ENCODE data around the gene NDFIP1.

The NDFIP1 gene

GRCh38 chr5:142197098-142197497, 88.5 kb downstream of the NDFIP1 start:
- CTCF ChIA-PET = interaction anchor here (0.7 to 1.1 kb wide), 2 partner anchors 17 to 21 kb away, joined by 3 read pairs; no protein-coding TSS in a partner anchor
- H3K27ac ChIP-seq (ENCODE audit: insufficient read depth in 1 of 2, low read depth in 1 of 2, low read length in 2 of 2, poor library complexity in 1 of 2, severe bottlenecking in 2 of 2) = no peak overlapping the region
- no peak for DNase-seq
- no peaks in the 10 kb centered on the region for H3K9me3 ChIP-seq (ENCODE audit: control extremely low read depth in 1 of 5, control insufficient read depth in 4 of 5, insufficient read depth in 2 of 5, low read depth in 1 of 5, low read length in 4 of 5)
- 100% methylated on average over 6 of the region's 9 CpGs for WGBS (ENCODE audit: insufficient coverage)
- POLR2A ChIA-PET = no interaction called here
- H3K4me1 ChIP-seq (ENCODE audit: control extremely low read depth in 1 of 4, control insufficient read depth in 4 of 4, insufficient read depth in 4 of 4, low read length in 3 of 4) = no peaks in the 10 kb centered on the region
- H3K4me3 ChIP-seq (ENCODE audit: control insufficient read depth in 1 of 7, extremely low read depth in 1 of 7, insufficient read depth in 4 of 7, low read depth in 2 of 7, low read length in 6 of 7) = no peak overlapping the region
- no peaks in the 10 kb centered on the region for H3K36me3 ChIP-seq (ENCODE audit: control insufficient read depth in 4 of 4, insufficient read depth in 4 of 4, low read length in 3 of 4)
- no peaks in the 10 kb centered on the region for H3K27me3 ChIP-seq (replicated peaks in 2 of 5; ENCODE audit: control insufficient read depth in 4 of 5, insufficient read depth in 5 of 5, low read length in 4 of 5)

DNA sequence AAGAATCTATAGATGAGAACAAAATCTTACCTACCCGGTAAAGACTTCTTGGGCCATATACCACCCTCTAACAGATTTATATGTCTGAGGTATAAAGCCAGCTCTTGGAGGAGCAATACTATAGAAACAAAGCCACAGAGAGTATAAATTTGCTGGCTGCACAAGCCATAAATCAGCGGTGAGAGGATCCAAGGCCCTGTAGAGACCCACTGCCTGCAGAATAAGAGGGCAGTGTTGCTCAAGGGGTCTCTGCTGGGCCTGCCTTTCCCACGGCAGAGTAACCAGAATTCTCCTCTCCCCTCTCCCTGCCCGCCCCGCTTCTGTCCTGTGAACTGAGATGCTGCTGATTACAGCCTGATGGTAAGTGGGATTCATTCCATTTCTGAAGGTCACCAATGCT, 89.2 kb downstream of the NDFIP1 start:
- ChIA-PET CTCF (interaction anchor here (1.1 to 1.5 kb wide), 2 partner anchors 10 to 22 kb away, joined by 3 read pairs; no protein-coding TSS in a partner anchor), POLR2A (no interaction called here)
- Histone ChIP-seq H3K36me3 (ENCODE audit: control insufficient read depth in 4 of 4, insufficient read depth in 4 of 4, low read length in 3 of 4) (no peaks in the 10 kb centered on the region), H3K27ac (ENCODE audit: insufficient read depth in 1 of 2, low read depth in 1 of 2, low read length in 2 of 2, poor library complexity in 1 of 2, severe bottlenecking in 2 of 2) (no peak overlapping the region), H3K4me1 (ENCODE audit: control extremely low read depth in 1 of 4, control insufficient read depth in 4 of 4, insufficient read depth in 4 of 4, low read length in 3 of 4) (no peaks in the 10 kb centered on the region), H3K27me3 (replicated peaks in 2 of 5; ENCODE audit: control insufficient read depth in 4 of 5, insufficient read depth in 5 of 5, low read length in 4 of 5) (peaks cover 0 to 2% (median 0%) of the 10 kb centered on the region in 5 experiments), H3K4me3 (ENCODE audit: control insufficient read depth in 1 of 7, extremely low read depth in 1 of 7, insufficient read depth in 4 of 7, low read depth in 2 of 7, low read length in 6 of 7) (no peak overlapping the region), H3K9me3 (ENCODE audit: control extremely low read depth in 1 of 5, control insufficient read depth in 4 of 5, insufficient read depth in 2 of 5, low read depth in 1 of 5, low read length in 4 of 5) (no peaks in the 10 kb centered on the region)
- DNase-seq = no peak
- WGBS (ENCODE audit: insufficient coverage) = 86% methylated on average over 1 of the region's 5 CpGs

DNA sequence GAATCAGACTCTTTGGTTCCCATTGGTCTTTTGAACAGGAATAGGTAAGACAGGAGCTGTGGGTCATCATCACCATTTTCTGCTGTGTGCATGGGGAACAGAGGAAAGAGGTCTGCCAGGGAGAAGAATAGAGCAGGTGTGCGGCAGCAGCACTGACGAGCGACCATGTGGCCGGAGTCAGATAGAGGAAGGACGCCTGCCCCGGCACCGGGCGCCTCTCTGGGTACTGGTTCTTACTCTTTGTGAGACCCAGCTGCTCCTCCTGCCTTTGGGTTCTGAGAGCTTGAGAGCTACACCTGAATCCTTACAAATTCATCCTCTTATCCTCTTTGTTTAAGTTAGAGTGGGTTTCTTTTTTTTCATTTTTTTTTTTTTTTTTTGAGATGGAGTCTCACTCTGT, 90.8 kb downstream of the NDFIP1 start:
- 97% methylated on average over 8 of the region's 8 CpGs for WGBS (ENCODE audit: insufficient coverage)

DNA sequence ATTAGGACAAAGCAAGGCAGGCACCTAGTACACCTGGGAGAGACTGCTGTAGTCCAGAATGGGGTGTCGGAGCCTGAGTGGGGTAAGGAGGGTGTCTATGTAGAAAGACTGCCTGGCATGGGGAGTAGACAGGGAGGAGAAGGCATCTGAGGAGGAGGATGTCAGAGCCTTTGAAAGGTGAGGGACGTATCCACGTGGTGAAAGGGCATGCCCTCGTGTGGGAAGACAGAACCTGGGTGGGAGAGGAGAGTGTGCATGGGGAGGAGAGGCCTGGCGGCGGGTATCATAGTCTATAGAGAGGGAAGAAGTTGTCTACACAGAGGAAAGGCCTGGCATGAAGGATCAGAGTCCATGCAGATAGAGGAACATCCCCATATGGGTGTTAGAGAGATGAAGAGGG, 91.8 kb downstream of the NDFIP1 start:
- 84% methylated on average over 6 of the region's 6 CpGs for WGBS (ENCODE audit: insufficient coverage)
- CTCF ChIA-PET = no interaction called here

More for the DNA sequence above, 90.8 kb downstream of the NDFIP1 start:
- H3K27me3 ChIP-seq (replicated peaks in 2 of 5; ENCODE audit: control insufficient read depth in 4 of 5, insufficient read depth in 5 of 5, low read length in 4 of 5) = peaks cover 0 to 4% (median 0%) of the 10 kb centered on the region in 5 experiments
- H3K36me3 ChIP-seq (ENCODE audit: control insufficient read depth in 4 of 4, insufficient read depth in 4 of 4, low read length in 3 of 4) = no peaks in the 10 kb centered on the region
- H3K4me1 ChIP-seq (ENCODE audit: control extremely low read depth in 1 of 4, control insufficient read depth in 4 of 4, insufficient read depth in 4 of 4, low read length in 3 of 4) = no peaks in the 10 kb centered on the region
- DNase-seq = no peak
- no peaks in the 10 kb centered on the region for H3K9me3 ChIP-seq (ENCODE audit: control extremely low read depth in 1 of 5, control insufficient read depth in 4 of 5, insufficient read depth in 2 of 5, low read depth in 1 of 5, low read length in 4 of 5)
- CTCF ChIA-PET = no interaction called here
- no peak overlapping the region for H3K4me3 ChIP-seq (ENCODE audit: control insufficient read depth in 1 of 7, extremely low read depth in 1 of 7, insufficient read depth in 4 of 7, low read depth in 2 of 7, low read length in 6 of 7)
- no peak overlapping the region for H3K27ac ChIP-seq (ENCODE audit: insufficient read depth in 1 of 2, low read depth in 1 of 2, low read length in 2 of 2, poor library complexity in 1 of 2, severe bottlenecking in 2 of 2)
- POLR2A ChIA-PET = no interaction called here

DNA sequence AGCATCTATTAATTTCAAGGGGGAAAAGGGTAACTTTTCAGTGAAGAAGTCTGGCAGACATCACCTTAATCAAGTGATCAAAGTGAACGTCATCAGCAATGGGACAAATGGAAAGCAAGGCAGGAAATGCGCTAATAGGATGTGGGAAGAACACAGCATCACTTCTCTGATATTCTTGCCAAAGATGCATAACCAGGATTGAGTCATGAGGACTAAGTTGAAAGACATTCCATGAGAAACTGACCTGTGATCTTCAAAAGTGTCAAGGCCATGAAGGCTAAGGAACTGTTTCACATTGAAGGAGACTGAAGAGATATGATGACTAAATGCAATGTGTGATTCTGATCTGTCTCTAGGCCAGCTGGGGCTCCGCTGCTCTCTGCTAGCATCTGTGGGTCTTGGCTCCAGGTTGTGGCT, 92.9 kb downstream of the NDFIP1 start:
- Histone ChIP-seq H3K4me1 (ENCODE audit: control extremely low read depth in 1 of 4, control insufficient read depth in 4 of 4, insufficient read depth in 4 of 4, low read length in 3 of 4) (no peaks in the 10 kb centered on the region), H3K27me3 (replicated peaks in 2 of 5; ENCODE audit: control insufficient read depth in 4 of 5, insufficient read depth in 5 of 5, low read length in 4 of 5) (peaks cover 0 to 5% (median 0%) of the 10 kb centered on the region in 5 experiments), H3K4me3 (ENCODE audit: control insufficient read depth in 1 of 7, extremely low read depth in 1 of 7, insufficient read depth in 4 of 7, low read depth in 2 of 7, low read length in 6 of 7) (no peak overlapping the region), H3K36me3 (ENCODE audit: control insufficient read depth in 4 of 4, insufficient read depth in 4 of 4, low read length in 3 of 4) (no peaks in the 10 kb centered on the region), H3K27ac (ENCODE audit: insufficient read depth in 1 of 2, low read depth in 1 of 2, low read length in 2 of 2, poor library complexity in 1 of 2, severe bottlenecking in 2 of 2) (no peak overlapping the region), H3K9me3 (ENCODE audit: control extremely low read depth in 1 of 5, control insufficient read depth in 4 of 5, insufficient read depth in 2 of 5, low read depth in 1 of 5, low read length in 4 of 5) (no peaks in the 10 kb centered on the region)
- ChIA-PET CTCF (no interaction called here), POLR2A (no interaction called here)
- WGBS (ENCODE audit: insufficient coverage) = 92% methylated on average over 3 of the region's 3 CpGs
- no peak for DNase-seq

More for the DNA sequence above, 91.8 kb downstream of the NDFIP1 start:
- Histone ChIP-seq H3K27ac (ENCODE audit: insufficient read depth in 1 of 2, low read depth in 1 of 2, low read length in 2 of 2, poor library complexity in 1 of 2, severe bottlenecking in 2 of 2) (no peak overlapping the region), H3K4me1 (ENCODE audit: control extremely low read depth in 1 of 4, control insufficient read depth in 4 of 4, insufficient read depth in 4 of 4, low read length in 3 of 4) (no peaks in the 10 kb centered on the region), H3K27me3 (replicated peaks in 2 of 5; ENCODE audit: control insufficient read depth in 4 of 5, insufficient read depth in 5 of 5, low read length in 4 of 5) (peaks cover 0 to 5% (median 0%) of the 10 kb centered on the region in 5 experiments), H3K36me3 (ENCODE audit: control insufficient read depth in 4 of 4, insufficient read depth in 4 of 4, low read length in 3 of 4) (no peaks in the 10 kb centered on the region), H3K4me3 (ENCODE audit: control insufficient read depth in 1 of 7, extremely low read depth in 1 of 7, insufficient read depth in 4 of 7, low read depth in 2 of 7, low read length in 6 of 7) (no peak overlapping the region), H3K9me3 (ENCODE audit: control extremely low read depth in 1 of 5, control insufficient read depth in 4 of 5, insufficient read depth in 2 of 5, low read depth in 1 of 5, low read length in 4 of 5) (no peaks in the 10 kb centered on the region)
- DNase-seq = no peak
- POLR2A ChIA-PET = no interaction called here

DNA sequence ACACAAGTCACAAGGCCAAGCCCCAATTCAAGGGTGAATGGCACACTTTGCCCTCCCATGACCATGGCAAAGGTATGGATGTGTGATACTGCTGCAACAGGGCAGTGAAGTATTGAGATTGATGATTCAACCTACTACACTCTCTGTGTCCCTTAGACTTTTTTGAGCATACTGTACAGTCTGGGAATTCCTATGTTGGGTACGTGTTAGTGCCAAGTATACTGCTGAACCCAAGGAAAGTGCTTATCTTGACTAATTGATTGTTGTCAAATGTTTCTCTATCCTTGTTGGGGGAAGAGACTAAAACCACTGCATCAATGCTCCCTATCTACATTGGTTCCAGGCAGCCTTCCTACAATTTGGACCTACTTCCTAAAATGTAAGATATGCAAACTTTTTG, 93.7 kb downstream of the NDFIP1 start:
- Histone ChIP-seq H3K27me3 (replicated peaks in 2 of 5; ENCODE audit: control insufficient read depth in 4 of 5, insufficient read depth in 5 of 5, low read length in 4 of 5) (peaks cover 0 to 5% (median 0%) of the 10 kb centered on the region in 5 experiments), H3K4me3 (ENCODE audit: control insufficient read depth in 1 of 7, extremely low read depth in 1 of 7, insufficient read depth in 4 of 7, low read depth in 2 of 7, low read length in 6 of 7) (no peak overlapping the region), H3K9me3 (ENCODE audit: control extremely low read depth in 1 of 5, control insufficient read depth in 4 of 5, insufficient read depth in 2 of 5, low read depth in 1 of 5, low read length in 4 of 5) (no peaks in the 10 kb centered on the region), H3K36me3 (ENCODE audit: control insufficient read depth in 4 of 4, insufficient read depth in 4 of 4, low read length in 3 of 4) (no peaks in the 10 kb centered on the region), H3K4me1 (ENCODE audit: control extremely low read depth in 1 of 4, control insufficient read depth in 4 of 4, insufficient read depth in 4 of 4, low read length in 3 of 4) (no peaks in the 10 kb centered on the region), H3K27ac (ENCODE audit: insufficient read depth in 1 of 2, low read depth in 1 of 2, low read length in 2 of 2, poor library complexity in 1 of 2, severe bottlenecking in 2 of 2) (no peak overlapping the region)
- no CpG with 5 or more reads among the region's 1 CpG for WGBS (ENCODE audit: insufficient coverage)
- POLR2A ChIA-PET = no interaction called here
- no peak for DNase-seq
- CTCF ChIA-PET = no interaction called here
